GM18909 (cell line): ENCODE results near the gene ZKSCAN4.

Source experiments
- ATAC-seq: cut with Tn5 transposase; IDR thresholded peaks from one replicate; pipeline ENCODE4 v1.9.1; 2021; ENCODE audit warnings: mild to moderate bottlenecking; ENCODE audit not compliant: unreplicated experiment, poor library complexity

The ZKSCAN4 gene

DNA sequence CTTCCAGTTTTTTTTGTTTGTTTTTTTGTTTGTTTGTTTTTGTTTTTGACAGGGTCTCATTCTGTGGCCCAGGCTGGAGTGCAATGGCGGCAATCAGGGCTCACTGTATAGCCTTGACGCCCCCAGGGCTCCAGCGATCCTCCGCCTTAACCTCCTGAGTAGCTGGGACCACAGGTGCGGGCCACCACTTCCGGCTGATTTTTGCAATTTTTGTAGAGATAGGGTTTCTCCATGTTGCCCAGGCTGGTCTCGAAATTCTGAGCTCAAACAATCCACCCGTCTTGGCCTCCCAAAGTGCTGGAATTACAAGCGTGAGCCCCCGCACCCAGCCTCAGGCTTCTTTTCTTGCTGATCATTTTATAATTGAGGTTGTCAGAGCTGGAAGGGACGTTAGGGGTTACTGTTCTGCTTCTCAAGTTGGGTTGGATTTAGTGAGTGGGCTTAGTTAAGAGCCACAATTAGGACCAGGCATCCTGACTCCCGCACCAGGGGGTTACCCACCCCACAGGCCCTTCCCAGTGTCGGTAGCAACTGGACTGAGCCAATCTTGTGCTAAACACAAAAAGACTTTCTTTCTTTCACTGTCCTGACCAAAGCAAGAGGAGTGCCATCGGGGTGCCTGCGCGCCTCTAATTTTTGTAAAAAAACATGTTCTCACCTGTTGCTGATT lies 40.1 kb downstream of the ZKSCAN4 start:
- no peak for ATAC-seq

GRCh38 chr6:28209753-28210535 lies 42.1 kb downstream of the ZKSCAN4 start:
- ATAC-seq: no peak

- ATAC-seq: no peak
Measured at GRCh38 chr6:28208111-28208659, 43.9 kb downstream of the ZKSCAN4 start.

DNA sequence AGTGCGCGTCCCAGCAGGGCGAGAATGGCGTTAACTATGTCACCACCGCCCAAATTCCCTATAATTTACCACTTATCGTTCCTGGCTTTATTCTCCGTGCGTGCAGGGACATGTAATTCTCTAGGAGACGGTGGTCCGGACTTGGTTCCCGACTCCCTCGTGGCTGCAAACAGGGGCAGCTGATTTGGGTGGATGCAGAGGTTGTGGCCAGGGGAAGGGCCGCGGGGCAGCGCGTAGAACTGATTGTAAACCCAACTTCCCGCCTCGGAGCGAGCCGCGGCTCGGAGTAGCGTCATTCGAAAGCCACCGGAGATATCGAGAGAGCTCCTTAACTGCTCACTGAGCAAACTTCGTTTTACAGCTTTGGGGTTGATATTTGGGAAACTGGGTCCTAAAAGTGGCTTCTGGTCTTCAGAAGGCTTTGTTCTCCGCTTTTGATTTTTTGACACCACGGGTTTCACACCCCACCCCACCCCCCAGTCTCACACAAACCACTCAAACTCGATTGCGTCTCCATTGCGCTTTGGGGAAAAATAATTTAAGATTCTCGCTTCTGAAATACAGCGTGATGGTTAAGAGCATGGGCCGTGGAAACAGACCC lies 44.5 kb downstream of the ZKSCAN4 start:
- ATAC-seq: no peak

- no peak for ATAC-seq
Measured at GRCh38 chr6:28206928-28207509, 45.0 kb downstream of the ZKSCAN4 start.

DNA sequence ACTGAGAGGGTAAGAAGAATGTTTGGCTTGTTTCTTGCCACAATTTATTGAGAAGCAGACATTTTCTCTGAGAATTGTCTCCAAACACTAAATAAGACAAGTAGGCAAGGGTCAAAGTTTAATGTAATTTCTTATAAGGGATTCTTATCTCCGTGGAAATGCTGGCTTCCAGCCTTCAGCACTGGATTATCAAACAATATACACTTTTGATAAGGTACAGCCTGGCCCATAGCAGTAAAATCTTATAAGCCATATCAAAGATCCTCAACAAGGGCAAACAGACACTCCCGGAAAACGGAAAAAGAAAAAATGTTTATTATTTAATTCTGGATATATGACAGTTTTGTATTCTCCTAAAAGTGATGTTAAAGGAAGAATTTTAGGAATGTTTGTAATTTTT lies 45.5 kb downstream of the ZKSCAN4 start:
- no peak for ATAC-seq

DNA sequence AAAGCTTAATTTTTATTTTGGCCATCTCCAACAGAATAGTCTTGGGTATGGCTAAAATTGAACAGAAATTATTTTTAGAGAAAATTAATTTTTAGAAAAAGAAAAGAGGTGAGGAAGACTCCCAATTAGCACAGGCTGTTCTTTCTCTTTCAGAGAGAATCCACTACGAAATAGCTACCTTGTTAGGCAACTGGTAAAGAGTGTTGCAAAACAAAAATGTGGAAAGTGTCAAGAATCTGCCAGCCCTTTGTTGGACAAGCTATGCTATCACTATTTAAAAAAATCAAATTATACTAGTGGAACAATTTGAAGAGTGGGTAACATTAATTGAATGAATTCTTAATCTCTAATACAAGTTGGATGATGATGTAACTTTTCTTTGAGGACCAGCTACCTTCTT lies 46.2 kb downstream of the ZKSCAN4 start:
- ATAC-seq: no peak

GRCh38 chr6:28203201-28203600 lies 48.9 kb downstream of the ZKSCAN4 start:
- no peak for ATAC-seq

DNA sequence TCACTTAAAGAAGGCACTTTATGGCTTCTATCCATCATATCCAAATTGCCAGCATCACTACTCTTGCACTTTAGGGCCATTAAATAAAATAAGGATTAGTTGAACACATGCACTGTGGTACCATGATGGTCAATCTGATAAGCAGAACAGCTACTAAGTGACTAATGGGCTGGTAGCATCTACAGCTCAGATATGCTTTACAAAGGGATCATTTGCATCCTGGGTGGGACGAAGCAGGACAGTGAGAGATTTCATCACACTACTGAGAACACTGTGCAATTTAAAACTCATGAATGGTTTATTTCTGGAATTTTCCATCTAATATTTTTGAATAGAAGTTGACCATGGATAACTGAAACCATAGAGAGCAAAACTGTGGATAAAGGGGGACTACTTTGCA lies 52.0 kb downstream of the ZKSCAN4 start:
- ATAC-seq: no peak
